D341Med (cell line): Measurements from ENCODE around the gene RGMA.
A peak's percentile ranks its signal among the peaks of the same experiment; 100 is the strongest.
"Not testable (repeated sequence)": the region's sequence is repeated elsewhere in the genome, so short reads cannot be mapped to it uniquely, and the experiment has no call there.

ENCODE experiments used
- DNase-seq: peaks from one replicate; pipeline ENCODE4 v3.0.0; 2012; ENCODE audit warnings: low spot score

RGMA gene

GRCh38 chr15:93047621-93048425 lies 41.2 kb downstream of the RGMA start:
- DNase-seq: no peak

DNA sequence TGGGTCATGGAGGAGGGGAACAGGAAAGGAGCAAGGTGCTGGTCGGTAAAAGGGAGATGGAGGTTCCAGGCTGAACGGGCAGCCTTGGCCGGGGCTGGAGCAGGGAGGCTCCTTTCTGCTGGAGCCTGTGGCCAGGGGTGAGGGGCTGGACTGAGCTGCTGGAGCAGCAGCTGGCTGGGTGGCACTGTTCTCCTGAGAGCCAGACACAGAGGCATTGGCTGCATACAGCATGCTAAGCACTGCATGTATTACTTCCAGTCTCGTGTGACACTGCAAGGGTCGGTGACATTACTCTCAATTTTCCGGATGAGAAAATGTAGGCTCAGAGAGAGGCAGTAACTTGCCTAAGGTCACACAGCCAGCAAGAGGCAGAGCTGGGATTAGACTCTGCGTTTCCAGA lies 42.3 kb downstream of the RGMA start:
- no peak for DNase-seq

DNA sequence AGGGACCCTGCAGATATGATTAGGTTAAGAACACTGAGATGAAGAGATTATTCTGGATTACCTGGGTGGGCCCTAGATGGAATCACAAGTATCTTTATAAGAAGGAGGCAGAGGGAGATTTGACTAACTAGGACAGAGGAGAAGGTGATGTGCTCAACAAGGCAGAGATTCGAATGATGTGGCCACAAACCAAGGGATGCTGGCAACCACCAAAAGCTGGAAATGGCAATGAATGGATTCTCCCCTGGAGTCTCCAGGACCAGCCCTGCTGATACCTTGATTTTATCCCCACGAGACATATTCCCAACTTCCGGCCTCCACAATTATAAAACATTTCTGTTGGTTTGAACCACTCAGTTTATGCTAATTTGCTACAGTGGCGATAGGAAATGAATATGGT lies 42.9 kb downstream of the RGMA start:
- DNase-seq: no peak

- no peak for DNase-seq
Measured at GRCh38 chr15:93045191-93045785, 43.7 kb downstream of the RGMA start.

GRCh38 chr15:93044301-93045190 lies 44.5 kb downstream of the RGMA start:
- no peak for DNase-seq

DNA sequence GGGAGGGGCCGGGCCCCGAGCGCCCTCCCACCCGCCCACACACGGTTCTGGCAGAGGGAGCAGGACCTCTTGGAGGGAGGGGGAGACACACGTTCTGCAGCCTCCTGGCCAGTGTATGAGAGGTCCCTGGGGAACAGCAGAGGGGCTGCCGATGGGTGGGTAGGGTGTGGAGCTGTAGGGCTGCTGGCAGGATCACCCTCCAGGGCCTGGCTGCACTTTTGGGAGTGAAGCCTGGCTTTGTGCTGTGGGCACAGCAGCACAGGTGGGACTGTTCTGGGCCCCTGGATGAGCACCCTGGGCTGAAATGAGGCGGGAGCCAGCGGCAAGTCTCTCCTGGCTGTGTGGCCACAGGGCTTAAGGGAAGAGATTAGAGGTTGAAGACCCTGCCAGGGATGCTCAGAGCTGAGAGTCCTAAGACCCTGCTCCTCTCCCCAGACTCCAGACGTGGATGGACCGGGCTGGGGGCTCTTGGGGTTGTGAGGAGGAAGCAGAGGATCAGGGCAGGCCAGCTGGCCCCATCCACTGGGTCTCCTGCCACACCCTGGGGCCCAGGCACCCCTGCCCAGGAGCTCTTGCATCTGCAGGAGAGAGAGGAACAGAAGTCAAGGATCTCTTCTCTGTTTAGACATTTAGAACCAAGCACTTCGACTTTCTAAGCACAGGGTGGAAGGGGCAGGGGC lies 45.2 kb downstream of the RGMA start:
- no peak for DNase-seq

- no peak for DNase-seq
Measured at GRCh38 chr15:93042691-93043378, 46.2 kb downstream of the RGMA start.

GRCh38 chr15:93042211-93042610 lies 46.8 kb downstream of the RGMA start:
- no peak for DNase-seq

- no peak for DNase-seq
Measured at GRCh38 chr15:93041159-93041547, 47.9 kb downstream of the RGMA start.

DNA sequence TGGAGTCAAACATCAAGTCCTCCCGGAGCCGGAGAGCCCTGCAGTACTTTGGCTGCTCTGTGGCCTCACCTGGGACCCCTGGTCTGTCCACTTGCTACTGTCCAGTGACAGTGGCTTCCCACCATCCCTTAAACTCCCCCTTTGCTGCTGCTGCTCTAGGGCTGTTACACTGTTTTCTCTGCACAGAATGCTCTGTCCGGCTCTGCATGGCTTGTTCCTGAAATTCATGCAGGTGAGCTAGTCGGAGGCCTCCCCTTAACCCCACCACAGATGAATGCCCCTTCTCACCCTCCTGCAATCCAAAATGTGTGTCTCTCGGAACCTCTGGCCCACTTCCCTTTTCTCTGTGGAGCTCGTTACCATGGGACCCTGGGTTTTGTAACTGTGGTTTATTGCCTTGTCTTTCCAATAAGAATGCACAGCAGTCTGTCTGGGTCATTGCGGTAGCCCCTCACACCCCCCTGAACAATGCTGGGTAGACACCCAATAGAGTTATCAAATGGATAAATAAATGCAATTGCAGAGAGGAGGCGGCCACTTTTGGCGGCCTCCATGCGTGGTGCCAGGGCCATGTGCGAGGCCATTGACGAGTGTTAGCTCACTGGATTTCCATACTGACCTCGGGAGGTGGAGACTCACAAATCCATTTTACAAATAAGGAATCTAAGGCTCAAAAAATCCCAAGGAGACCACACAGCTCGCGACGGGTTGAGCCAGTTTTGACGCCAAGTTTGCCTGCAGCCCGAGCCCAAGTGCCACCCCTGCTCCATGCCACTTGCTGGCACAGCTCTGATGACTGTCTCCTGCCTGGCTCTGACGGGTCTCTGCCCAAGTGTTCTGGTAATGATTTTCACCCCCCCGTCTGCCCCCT lies 48.5 kb downstream of the RGMA start:
- DNase-seq: no peak

GRCh38 chr15:93039562-93040287 lies 49.3 kb downstream of the RGMA start:
- DNase-seq: not testable (repeated sequence)

DNA sequence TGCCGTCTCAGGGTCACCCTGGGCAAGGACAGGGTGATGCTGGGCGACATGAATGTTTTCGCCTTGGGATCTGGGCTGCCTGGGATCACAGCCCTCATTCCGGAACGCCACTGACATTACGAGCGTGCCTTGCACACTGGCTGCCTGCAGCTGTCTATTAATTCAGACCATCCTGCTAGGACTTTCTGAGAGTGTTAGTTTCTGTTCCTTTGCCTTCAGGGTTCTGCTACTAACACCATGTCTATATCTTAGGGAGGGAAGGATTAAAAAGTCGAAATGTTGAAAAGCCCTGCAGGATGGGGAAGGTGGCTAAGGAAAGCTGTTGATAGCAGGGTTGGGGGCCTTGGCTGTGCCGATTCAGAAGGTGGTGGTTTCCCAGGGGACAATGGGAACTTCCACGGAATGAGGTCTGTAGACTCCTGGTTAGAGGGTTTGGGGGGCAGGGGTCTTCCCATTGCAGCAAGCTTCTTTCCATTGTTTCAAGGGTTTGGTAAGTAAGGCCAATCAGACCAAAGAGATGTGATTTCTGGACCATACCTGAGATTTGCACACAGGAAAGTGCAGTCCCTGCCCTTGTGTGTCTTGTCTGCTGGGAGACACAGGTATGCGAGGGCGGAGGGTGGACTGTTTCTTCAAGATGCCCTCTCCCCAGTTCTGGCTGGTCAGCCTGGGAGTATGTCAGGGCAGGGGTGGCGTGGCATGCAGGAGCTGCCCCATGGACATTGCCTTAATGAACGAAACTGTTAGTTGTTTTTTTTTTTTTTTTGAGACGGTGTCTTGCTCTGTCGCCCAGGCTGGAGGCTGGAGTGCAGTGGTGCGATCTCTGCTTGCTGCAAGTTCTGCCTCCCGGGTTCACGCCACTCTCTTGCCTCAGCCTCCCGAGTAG lies 50.9 kb downstream of the RGMA start:
- no peak for DNase-seq

DNA sequence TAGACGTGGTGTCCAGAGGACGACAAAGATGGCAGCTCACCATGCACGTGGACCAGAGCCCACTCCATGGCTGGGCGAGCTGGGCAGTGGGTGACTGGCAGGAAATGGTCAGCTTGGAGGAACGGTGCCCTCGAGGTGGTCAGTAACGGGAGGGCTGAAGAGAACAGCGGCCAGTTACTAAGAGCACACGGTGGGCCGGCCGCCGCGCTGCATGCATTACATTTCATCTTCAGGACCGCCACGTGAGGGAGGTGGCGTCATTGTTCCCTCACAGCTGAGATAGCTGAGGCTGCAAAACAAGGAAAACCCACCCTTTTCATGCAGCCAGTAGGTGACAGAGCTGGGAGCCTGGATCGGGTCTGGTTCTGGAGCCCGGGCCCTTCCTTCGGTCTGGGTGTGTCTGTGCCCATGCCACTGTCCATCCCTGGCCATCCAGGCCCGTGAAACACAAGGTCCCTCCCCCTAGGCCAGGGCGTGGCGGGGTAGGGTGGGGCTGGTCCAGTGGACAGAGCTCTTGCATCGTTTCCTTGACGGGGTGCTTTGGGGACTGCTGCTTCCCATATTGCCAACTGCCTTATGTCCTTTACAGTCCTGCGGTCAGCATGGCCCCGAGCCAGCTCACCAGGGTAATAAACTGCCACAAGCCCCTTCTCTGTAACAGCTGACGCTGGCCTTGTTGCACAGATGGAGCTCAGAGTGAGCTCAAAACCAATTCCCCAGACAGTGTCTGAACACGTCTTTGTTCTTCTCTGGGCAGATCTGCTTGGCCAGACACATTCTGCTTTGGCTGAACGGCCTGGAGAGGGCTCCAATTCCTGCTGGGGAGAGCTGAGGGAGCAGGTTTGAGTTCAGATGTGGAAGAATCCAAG lies 51.8 kb downstream of the RGMA start:
- DNase-seq: peak; percentile 70

GRCh38 chr15:93035953-93036810 lies 52.8 kb downstream of the RGMA start:
- DNase-seq: peak; percentile 69

DNA sequence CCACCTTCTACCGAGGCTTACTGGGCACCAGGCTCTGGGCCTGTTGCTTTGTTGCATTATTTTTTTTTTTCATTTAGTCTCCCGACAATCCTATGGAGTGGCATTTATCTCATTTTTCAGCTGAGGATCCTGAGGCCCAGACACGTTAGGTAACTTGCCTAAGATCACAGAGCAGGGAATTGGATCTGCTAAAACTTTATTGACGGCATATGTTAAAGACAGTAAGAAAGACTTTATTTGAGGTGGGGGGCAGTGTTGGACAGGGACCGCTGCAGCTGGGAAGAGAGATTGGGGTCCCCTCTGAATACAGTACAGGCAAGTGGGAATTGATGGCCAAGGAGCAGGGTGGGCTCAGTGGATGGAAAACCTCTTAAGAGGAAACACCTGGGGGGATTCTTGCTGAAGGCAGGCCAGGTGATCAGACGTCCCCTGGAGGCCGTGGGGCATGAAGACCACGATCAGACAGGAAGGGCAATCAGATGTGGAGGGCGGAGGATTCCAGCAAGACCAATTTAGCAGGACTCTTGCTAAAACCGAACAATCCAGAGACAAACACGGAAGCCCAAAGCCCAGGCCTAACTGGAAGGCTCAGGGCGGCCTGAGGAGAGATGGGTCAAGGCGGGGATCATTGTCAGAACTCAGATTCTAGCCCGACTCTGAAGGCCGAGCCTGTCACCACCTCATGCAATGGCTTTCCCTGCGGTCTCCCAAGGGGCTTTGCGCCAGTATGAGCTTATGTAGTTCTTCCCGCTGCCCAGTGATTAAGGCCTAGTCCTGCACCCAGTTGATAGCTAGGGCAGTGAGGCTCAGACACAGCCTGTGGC lies 53.7 kb downstream of the RGMA start:
- DNase-seq: no peak

GRCh38 chr15:93034512-93034911 lies 54.5 kb downstream of the RGMA start:
- DNase-seq: peak; percentile 1
